HS-5 (cell line): ENCODE results near the gene H3-3A.

Experiments used
- DNase-seq: peaks from one replicate; pipeline ENCODE4 v3.0.0-alpha.2; 2012; ENCODE audit warnings: low read depth

H3-3A gene

GRCh38 chr1:226054519-226055327, 7.8 kb upstream of the H3-3A start:
- DNase-seq = no peak

DNA sequence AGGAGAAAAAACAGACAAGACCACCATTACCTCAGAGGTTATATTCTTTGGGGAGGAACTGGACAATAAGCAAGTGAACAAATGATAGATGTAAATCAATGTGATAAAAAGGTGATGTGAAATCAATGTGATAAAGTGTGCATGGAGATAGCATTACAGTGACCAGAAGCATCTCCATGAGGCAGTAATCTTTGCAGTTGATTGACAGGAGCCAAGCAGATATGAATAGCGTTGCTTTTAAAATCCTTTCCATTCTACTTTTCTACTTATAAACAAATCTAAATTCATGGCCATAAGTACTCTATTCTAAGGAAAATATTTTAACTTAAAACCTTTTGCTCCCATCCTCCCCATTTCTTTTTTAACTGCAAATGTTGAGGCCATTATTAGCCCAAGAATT, 2.8 kb upstream of the H3-3A start:
- no peak for DNase-seq

DNA sequence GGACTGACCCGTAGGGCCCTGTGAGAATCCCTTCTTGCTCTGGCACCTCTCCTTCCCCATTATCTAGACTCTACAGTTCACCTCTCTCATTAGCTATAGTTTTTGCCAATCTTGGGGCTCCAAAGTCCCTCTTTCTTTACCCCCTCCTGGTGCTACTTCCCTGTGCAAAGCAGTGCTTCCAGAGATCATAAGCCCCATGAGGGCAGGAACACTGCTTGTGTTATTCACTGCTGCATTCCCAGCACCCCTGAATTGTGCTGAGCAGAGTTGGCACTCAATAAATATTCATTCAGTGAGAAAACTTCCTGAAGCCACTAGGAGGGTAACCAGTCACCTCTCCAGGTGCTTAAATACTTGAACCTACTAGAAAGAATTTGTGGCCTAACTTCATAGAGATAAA, 2.1 kb upstream of the H3-3A start:
- no peak for DNase-seq

- no peak for DNase-seq
These were observed 1.3 kb upstream of the H3-3A start for GRCh38 chr1:226061068-226061840.

DNA sequence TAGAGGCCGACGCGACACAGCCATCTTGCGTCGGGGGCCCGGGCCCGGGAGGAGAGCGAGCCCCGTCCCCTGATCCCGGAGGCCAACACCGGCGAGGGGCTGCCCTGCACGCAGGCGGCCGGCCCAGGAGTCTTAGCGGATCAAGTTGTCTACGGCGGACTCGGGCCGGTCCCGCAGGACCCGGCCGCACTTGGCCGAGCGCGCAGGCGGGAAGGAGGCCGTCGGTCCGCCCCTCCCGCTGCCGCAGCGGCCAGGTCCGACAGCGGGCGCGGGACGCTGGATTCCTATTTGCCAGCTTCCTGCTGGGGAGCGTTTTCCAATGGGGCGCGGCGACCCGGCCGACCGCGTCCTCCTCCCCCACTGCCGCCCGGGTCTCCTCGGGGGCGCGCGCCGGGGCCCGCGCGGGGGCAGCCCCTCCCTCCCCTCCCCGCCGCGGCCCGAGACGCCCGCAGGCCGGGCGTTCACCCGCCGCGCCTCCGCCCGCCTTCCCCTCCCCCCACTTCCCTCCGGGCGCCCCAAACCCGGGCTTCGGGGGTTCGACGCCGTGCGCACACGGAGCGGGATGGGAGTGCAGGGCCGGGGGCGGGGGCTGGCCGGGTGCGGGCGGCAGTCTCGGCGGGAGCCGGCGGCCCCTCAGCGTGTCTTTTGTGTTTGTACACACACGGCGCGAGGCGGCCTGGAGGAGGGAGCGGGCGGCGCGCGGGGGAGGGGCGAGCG, 517 bp upstream of the H3-3A start:
- DNase-seq = no peak

DNA sequence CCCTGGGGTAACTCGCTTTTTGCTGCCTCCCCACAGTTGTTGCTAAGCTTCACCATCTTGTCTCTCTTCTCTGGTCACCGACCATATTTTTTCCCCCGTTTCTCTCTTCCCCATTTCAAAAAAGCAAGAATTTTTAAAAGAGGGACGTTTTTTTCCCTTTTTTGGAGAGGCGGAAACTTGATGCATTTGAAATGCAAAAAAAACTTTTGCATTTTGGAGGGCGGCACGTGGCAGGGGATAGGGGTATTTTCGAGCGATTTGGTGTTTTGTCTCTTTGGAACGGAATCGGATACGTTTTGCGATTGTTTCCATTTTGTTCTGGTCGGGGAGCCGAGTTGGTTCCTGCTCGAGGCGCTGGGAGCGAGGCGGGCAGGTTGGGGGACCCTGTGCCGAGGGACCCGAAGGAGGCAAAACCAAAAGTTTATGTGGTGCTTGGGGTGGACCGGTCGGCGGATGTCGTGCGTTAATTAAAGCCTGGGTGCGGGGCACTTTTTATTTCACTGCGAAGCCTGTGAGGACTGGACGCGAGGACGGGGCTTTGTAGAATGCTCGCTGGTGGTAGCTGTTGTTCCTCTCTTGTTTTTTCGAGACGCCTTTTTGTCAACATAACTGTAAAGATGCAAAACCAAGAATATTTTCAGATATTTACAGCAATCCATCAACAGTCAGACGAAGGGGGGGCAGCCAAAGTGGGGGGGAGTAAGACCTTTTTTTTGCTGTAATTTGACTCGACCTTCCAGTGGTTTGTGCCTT, 884 bp downstream of the H3-3A start:
- DNase-seq = no peak

GRCh38 chr1:226063977-226064815, 1.7 kb downstream of the H3-3A start:
- no peak for DNase-seq

- no peak for DNase-seq
These were observed 2.3 kb downstream of the H3-3A start for GRCh38 chr1:226064816-226065248.

DNA sequence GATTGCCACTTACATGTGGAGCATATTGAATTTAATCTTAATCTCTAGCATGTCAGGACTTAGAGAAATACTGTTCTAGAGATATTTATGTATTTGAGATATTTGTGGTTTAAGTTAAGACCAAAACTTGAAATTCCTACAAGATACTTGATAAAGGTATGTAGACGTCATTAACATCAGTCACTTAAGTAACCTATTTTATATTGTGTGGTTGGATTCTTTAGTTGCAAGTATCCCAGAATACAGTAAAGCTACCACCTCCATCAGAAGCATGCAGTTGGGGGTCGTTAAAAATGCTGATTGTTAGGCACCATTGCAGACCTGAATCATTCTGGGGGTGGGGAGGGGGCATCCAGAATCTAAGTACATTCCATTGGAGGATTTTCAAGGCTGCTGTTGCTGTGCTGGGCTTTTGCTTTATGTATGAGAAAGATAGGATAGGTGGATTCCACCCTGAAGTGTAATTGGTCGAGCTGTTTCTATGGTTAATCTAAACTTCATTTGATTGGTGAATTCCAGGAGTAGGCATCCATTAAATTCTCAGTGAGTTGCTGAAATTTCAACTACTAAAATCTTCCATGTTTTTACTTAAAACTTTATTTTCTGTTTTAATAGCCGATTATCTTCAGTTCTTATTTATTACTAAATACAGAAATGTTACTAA, 4.0 kb downstream of the H3-3A start:
- no peak for DNase-seq

DNA sequence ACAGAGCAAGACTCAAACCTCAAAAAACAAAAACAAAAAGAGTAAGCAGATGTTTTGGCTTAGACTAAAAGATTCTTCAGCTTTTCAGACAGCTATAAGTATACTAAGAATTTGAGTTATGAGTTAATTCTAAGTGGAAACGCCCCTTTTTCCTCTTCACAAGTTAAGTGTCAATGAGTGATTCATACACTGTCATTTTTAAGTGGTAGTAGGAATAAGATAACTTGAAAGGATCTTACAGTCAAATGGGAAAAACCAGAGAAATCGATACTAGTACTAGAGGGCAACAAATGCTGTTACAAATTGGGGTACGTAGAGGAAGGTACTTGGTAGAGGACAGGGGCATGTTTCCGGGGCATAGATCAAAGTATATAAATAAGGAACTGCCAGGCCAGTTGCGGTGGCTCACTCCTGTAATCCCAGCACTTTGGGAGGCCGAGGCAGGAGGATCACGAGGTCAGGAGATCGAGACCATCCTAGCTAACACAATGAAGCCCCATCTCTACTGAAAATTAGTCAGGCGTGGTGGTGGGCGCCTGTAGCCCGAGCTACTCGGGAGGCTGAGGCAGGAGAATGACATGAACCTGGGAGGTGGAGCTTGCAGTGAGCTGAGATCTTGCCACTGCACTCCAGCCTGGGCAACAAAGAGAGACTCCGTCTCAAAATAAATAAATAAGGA, 7.4 kb downstream of the H3-3A start:
- no peak for DNase-seq

- DNase-seq = no peak
These were observed 9.8 kb downstream of the H3-3A start for GRCh38 chr1:226072347-226072746.

DNA sequence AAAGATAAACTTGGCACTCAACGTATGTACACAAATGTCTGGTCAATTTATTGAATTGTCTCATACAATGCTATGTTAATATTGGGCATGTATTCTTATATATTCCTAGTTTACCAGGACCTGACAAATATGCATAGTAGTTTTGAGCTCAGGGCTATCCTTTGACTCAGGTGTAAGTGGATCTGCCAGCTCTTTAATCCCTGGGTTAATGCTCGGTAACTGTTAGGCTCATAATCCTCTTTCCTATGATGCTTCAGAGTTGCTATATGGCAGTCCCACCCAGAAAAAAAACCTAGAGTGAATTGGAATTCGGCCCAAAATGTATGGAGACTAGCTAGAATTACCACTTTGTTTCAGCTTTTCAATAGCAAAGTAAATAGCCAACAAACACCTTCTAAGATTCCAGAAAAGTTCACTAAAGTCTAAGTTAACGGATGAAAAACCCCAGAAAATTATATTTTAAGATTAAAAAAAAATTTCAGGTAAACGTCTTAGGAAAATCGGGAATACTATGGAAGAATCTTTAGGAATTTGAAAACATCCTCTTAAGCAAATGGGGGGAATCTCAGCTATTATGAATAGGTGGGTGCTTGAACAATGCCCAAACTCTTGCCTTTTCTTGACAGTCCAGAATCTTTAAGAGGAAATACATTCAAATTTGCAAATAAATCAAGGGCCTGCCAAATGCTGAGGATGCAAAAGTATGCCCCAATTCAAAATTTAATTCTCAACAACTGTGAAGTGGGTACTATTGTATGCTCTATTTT, 10.9 kb downstream of the H3-3A start:
- no peak for DNase-seq

- no peak for DNase-seq
These were observed 11.5 kb downstream of the H3-3A start for GRCh38 chr1:226074046-226074445.

GRCh38 chr1:226076378-226076777, 13.9 kb downstream of the H3-3A start:
- DNase-seq = no peak

- no peak for DNase-seq
These were observed 15.9 kb downstream of the H3-3A start for GRCh38 chr1:226078374-226078773.

DNA sequence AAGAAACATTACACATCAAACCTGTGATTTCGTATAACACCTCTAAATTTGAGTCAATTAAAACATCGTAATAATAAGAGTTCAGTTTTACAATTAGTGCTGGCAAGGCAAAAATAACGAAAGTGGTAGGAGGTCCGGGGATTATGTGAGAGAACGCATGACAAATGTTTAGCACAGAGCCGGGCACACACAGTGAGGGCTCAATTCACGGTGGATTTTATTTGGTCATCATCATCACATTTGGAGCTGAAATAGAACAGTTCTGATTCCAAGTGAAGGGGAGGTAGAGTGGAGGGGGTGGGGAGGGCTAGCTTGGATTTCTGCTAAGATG, 20.0 kb downstream of the H3-3A start:
- no peak for DNase-seq

- DNase-seq = no peak
These were observed 20.4 kb downstream of the H3-3A start for GRCh38 chr1:226082959-226083301.

DNA sequence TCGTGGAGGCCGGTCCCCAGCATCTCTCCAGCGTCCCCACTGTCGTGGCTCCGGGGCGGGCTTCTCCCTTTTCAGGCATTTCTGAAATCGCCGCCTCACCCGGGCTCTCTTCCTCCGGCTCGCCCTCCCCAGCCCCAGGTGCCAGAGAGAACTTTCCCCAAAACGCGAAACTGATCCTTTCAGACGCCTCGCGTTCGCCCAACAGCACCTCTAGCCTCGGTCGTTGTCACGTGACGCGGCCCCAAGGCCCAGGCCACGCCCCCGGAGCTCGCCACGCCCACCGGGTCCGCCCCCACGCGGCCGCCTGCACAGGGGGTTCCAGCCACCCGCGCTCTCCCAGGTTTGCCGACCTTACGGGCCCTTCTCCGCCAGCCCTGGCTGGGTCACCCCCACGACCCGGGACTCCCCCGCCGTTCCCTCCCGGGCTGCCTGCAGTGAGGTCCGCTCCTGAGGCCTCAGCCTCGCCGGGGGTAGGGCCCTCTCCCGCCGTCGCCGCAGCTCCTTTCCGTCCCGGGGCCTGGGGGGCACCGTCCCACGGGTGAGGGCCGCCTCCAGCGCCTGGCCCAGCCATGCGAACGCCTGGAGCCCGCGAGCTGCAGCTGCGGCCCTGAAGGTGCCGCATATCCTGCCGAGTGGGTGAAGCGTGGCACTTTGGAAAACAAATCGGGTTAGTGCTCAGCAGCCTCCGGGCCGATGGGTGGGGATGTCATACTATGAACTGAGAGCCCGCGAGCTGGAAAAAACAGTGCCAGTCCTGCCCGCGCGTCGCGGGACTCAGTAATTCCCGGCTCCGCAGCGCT, 21.0 kb downstream of the H3-3A start:
- DNase-seq = no peak
